ENCODE results near the gene GRIK2.

- no peak for TF ChIP-seq CTCF (conservative IDR thresholded peaks at IDR 0.05)
- no peak for TF ChIP-seq EZH2 (IDR thresholded peaks at IDR 0.05; ENCODE audit: low read depth)
Observed at GRCh38 chr6:101605874-101606273, 212.4 kb downstream of the GRIK2 start.

All from PC-9 (cell line).